T follicular helper cell (primary cell): ENCODE data around the gene CDK1.

Experiments used
- DNase-seq: peaks from one replicate; pipeline ENCODE4 v3.0.0-alpha.2; 2020; ENCODE audit warnings: low read depth

The CDK1 gene

DNA sequence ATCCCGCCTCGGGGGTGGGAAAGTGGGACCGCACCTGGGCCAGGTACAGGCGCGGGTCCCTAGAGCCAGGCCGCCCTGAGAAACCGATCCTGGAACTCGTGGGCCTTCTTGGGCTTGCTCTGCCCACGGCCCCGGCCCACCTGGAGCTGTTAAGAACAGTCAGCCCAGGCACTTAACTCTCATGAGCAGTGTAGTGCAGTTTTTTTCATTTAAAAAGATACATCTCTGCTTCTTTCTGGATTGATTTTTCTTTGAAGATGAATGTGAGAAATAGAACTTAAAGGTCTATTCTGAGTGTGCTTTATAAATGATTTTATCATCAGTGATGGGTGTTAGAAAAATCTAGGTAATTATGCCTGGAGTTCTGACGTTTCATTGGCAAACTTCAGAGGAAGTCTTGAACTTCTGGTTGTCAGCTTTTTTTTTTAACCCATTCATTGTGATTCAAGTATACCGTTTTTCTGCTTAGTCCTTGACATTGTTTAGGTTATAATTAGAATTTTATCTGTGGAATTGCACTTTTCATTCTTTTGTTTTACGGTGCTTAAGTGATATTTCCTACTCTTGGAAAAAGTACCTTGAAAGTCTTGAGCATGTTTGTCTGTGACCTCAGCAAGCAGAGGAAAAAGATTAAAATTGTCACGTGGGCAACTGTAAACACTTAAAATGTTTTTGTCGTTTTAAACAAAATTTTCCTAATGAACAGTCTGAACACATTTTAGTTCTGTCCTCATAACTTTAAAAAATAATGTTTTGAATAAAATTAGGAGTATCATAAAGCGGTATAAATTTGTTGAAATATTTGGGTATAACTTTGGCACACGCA is 906 bp downstream of the CDK1 start:
- DNase-seq = no peak

DNA sequence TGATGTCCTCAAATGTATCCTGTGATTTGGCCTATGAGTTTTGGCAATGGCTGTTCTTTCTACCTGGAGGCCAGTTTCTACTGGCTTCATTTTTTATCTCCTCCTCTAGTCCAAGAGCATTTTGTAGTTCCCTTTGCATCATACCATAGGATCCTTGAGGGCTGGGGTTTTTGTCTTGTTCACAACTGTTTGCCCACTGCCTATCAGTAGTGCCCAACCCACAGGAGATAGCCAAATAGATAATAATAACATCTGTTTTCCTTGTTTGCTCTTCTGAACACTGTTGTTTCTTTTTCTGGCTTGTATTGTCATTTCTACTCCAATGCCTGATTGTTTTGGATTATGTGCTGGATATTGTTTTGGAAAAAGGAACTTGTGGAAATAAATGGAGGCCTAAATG is 3.4 kb downstream of the CDK1 start:
- DNase-seq = no peak

DNA sequence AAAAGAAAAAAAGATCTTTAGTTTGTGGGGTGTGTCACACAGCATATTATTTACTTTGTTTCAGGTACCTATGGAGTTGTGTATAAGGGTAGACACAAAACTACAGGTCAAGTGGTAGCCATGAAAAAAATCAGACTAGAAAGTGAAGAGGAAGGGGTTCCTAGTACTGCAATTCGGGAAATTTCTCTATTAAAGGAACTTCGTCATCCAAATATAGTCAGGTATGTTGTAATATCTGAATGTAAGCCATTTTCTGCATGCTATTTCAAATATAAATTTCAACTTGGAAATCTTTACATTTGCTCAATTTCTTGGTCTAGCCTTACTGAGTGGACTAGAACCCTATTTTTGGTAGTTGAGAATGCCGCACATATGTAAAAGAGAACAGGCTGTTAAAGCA is 6.4 kb downstream of the CDK1 start:
- DNase-seq = no peak

GRCh38 chr10:60788544-60788943 is 10.3 kb downstream of the CDK1 start:
- no peak for DNase-seq

DNA sequence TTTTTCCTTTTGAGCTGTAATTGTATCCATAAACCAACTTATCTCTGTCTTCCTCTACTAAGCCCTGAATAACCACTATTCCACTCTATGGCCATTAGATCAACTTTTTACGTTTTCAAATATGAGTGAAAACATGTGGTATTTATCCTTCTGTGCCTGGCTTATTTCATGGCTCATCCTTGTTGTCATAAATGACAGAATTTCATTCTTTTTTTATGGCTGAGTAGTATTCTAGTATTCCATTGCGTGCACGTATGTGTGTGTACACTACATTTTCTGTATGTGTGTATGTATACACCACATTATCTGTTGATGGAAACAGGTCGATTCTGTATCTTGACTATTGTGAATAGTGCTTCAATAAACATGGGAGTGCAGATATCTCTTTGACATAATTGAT is 11.1 kb downstream of the CDK1 start:
- no peak for DNase-seq

DNA sequence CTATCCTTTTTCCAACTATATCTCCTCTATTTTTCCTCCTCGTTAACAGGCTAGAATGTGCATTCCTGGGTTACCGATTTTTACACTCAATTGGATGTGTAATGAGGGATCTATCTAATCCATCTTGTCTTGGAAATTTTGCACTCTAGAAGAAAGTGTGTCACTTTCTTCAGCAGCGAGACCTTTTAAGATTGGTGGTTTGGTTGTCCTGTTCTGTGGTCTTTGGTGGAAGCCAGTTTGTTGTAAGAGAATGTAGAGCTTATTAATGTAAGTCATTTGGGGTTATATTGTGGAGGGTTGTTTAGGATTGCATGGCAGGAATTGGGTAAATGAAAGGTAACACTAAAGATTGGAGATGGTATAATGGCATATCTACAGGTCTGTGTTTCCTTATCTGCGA is 16.7 kb downstream of the CDK1 start:
- DNase-seq = no peak

DNA sequence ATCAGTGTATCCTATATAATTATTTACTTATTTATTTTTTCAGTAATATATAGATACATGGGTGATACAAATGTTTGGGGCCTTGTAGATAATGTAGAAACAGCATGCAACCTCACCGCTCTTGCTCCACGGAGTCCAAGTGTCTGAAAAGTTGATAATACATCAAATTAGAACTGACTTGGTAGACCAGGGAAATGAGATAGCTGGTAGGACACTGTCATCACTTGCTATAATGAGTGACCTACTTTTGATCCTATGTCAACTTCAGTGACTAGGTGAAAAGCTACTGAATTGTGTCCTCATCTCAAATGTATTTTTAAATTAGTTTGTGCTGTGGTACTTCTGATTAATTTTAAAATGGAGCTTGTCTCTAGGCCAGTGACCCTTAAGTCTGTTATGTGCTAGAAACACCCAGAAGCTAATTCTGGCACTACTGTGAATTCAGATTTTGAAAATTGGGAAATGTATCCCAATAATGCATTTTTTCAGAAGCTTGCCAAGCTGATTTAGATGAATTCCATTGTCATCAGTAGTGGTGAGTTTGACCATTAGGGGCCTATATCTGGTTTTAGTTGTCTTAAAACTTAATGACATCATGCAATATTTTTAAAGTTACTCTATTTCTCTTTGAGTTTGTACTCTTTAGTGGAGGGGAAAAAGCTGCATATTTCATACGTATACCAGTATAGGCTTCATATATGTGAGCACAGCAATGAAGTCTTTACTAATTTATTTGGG is 17.4 kb downstream of the CDK1 start:
- DNase-seq = no peak

DNA sequence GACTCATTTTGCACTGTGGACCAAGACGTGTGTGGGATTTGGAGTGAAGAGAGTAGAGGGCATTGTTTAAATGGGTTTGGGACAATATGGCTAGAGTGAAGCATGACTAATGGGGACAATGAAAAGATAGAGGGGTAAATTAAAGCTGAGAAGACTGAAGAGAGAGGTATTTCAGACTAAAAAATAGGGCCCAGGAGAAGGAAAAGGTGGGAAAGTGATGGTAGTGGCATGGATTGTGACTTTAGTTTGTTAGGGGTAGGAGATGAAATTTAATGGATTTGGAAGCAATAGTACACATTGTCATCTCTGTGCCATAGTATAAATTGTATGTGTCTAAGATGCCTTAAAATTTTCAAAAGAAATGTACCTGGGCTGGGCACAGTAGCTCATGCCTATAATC is 18.2 kb downstream of the CDK1 start:
- DNase-seq = no peak

GRCh38 chr10:60797200-60797599 is 18.9 kb downstream of the CDK1 start:
- DNase-seq = no peak

DNA sequence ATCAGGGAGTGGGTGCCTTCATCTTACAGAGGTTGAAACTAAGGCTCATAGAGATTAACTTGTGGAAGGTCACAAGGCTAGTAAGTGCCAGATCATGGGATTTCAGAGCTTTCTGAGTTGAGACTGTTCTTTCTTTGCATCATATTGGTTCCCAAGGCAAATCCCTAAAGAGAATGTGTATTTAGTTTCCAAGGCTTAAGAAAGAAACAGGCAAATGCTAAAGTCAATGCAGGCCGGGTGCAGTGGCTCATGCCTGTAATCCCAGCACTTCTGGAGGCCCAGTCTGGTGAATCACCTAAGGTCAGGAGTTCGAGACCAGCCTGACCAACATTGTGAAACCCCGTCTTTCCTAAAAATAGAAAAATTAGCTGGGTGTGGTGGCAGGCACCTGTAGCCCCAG is 19.8 kb downstream of the CDK1 start:
- DNase-seq = no peak

DNA sequence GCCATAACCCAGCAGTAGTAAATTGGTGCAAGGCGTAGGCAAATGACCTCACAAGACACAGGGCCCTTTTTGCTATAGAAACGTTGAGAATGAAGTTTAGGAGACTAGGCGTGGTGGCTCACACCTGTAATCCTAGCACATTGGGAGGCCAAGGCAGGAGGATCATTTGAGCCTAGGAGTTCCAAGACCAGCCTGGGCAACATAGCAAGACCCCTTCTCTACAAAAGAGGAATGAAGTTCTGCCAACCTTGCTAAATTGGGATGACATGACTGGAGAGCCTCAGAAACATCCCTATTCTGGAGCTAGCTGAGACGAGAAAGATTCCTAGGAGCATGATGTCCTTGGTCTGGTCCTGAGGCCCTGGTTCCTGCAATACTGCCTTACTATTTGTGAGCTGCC is 20.6 kb downstream of the CDK1 start:
- DNase-seq = no peak

- DNase-seq = no peak
Measured at GRCh38 chr10:60799971-60800650, 21.8 kb downstream of the CDK1 start.

DNA sequence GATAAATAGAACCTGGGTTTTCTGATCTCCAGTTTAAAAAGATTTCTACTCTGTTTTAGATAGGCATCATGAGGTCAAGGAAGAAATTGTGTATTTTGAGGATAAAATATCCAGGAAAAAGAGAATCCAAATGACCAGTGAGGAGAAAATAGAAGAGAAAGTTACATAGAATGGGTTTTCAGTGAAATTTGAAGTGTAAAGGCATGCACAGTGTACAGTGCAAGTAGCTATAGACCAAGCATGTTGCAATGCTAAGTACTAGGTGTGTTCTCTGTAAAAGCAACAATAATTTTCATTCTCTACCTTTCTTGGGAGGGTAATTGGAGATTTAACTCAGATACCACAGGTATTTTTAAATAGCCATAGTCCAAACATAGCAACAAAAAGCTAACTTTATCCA is 22.6 kb downstream of the CDK1 start:
- DNase-seq = no peak

DNA sequence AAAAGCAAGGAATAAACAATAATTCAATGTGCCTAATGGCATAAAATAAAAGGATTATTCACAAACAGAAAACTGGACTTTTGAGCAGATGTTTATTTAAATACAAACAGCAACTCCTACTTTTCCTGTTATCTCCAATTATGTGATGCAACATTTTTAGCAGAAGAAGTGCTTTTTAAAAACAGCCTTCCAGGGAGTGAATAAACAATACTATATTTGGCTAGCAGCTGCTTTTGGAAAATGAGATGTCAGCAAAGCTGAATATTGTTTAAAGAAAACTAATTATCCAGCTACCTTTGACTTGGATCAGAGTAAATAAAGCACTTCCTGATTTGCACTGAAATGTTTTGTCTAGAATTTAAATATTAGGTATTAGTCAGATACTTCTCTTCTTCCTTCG is 23.2 kb downstream of the CDK1 start:
- no peak for DNase-seq

GRCh38 chr10:60803433-60803832 is 25.2 kb downstream of the CDK1 start:
- no peak for DNase-seq

GRCh38 chr10:60803865-60804264 is 25.6 kb downstream of the CDK1 start:
- no peak for DNase-seq

- DNase-seq = no peak
Measured at GRCh38 chr10:60806921-60807320, 28.6 kb downstream of the CDK1 start.

GRCh38 chr10:60807499-60807898 is 29.2 kb downstream of the CDK1 start:
- no peak for DNase-seq

- no peak for DNase-seq
Measured at GRCh38 chr10:60808036-60808435, 29.8 kb downstream of the CDK1 start.

GRCh38 chr10:60809157-60809556 is 30.9 kb downstream of the CDK1 start:
- DNase-seq = no peak

DNA sequence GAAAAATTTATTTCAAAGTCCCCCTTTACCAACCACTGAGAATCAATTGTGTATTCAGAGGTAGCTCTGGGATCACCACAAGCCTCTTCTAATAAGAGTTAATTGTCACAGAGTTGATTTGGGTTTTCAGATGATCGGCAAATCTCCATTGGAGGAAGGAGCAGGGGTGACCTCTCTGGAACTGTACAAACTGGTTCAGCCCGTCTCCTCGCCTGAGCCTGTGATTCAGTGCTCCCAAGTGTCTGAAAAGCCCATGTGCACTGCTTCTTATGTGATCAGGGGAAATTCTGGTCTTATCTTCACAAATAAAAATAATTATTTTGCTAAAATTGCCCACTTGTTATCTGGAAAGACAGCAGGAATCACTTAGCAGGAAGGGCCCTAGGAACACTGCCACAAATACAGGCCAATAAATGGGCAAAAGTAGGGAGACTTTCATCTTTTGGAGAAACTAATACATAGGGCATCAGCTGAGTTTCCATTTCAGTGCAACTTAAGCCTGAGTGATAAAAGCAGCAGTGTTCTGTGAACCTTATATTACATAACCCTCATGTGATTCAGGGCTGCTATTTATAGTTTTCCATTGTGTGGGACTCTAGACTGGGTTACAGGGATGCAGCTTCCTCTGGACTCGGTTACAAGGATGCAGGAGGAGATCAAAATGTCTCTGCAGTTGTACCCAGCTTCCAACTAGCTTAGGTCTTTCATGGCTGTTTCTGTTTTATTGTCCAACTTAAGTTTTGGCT is 32.3 kb downstream of the CDK1 start:
- DNase-seq = no peak
